Osteoblast (primary cell): ENCODE data around the gene ARSK. TPM values are rescaled to one million over a fixed set of nuclear protein-coding genes. Genes with fewer than 3 reads are reported as not detected.
A peak's percentile ranks its signal among the peaks of the same experiment; 100 is the strongest.

Source experiments
- DNase-seq: peaks from one replicate; pipeline ENCODE4 v3.0.0; 2011; ENCODE audit warnings: low spot score, mixed read lengths; ENCODE audit not compliant: insufficient read length; ENCODE audit errors: missing footprints
- H2AFZ ChIP-seq: 2 replicates; pipeline ENCODE4 v1.6.0; 2011; ENCODE audit warnings: mild to moderate bottlenecking, low read length
- H3K27ac ChIP-seq: 2 replicates; pipeline ENCODE4 v1.5.1; 2011; ENCODE audit warnings: mild to moderate bottlenecking, low read depth, low read length, moderate library complexity
- H3K27me3 ChIP-seq: 2 replicates; pipeline ENCODE4 v1.6.0; 2012; ENCODE audit warnings: mild to moderate bottlenecking, control low read depth, inconsistent platforms, low read length, moderate library complexity; ENCODE audit not compliant: insufficient read depth
- H3K36me3 ChIP-seq: 2 replicates; pipeline ENCODE4 v1.5.1; 2011; ENCODE audit warnings: mild to moderate bottlenecking, low read length, control low read depth, moderate library complexity; ENCODE audit not compliant: insufficient read depth
- H3K4me1 ChIP-seq: 2 replicates; pipeline ENCODE4 v1.5.1; 2011; ENCODE audit warnings: mild to moderate bottlenecking, low read length, control low read depth, moderate library complexity; ENCODE audit not compliant: insufficient read depth
- H3K4me2 ChIP-seq: 2 replicates; pipeline ENCODE4 v1.6.0; 2011; ENCODE audit warnings: mild to moderate bottlenecking, low read length; ENCODE audit not compliant: insufficient read depth
- H3K4me3 ChIP-seq: fragments of 200-600 bp; sonication (generic); 3 replicates; pipeline ENCODE4 v1.5.1; 2012; ENCODE audit warnings: mild to moderate bottlenecking, low read length, inconsistent platforms; ENCODE audit not compliant: insufficient read depth
- H3K79me2 ChIP-seq: 2 replicates; pipeline ENCODE4 v1.6.0; 2012; ENCODE audit warnings: mild to moderate bottlenecking, low read length, control low read depth, inconsistent platforms; ENCODE audit not compliant: insufficient read depth
- H3K9me3 ChIP-seq: 2 replicates; pipeline ENCODE4 v1.5.1; 2011; ENCODE audit warnings: low read depth, low read length, control low read depth
- H4K20me1 ChIP-seq: 2 replicates; pipeline ENCODE4 v1.6.0; 2012; ENCODE audit warnings: mild to moderate bottlenecking, low read length, control low read depth; ENCODE audit not compliant: insufficient read depth
- CTCF ChIP-seq: IDR thresholded peaks from 2 replicates; pipeline ENCODE4 v1.5.1; 2011; ENCODE audit warnings: mild to moderate bottlenecking, low read depth, low read length, moderate library complexity; ENCODE audit errors: extremely low read depth
- total RNA-seq: library from RNA; depleted of rRNA; stranded (reverse); fragments of >200 nt; gene quantifications from 2 replicates; pipeline ENCODE4 v1.2.3, GENCODE V29; 2012

The ARSK gene
- total RNA-seq, 1 donor = 10.5 TPM

DNA sequence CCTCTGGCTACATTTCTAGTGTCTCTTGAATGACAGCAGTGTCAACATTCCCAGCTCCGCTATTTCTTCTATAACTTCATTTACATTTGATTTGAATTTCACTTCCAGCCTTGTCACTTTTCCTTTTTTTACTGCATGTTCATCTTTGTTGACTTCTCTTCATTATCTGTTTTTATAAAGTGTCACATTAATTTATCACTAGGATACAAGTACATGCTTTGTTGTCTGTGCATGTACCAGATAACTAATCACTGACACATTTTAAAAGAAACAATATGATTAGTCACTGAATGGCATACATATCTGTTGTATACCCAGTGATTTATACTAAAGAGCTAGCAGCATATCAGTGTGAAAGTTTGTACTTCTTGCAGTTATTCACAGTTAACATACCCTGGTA is 29.1 kb downstream of the ARSK start:
- no peaks in the 10 kb centered on the region for H4K20me1 ChIP-seq
- DNase-seq = no peak
- no peak for TF ChIP-seq CTCF

DNA sequence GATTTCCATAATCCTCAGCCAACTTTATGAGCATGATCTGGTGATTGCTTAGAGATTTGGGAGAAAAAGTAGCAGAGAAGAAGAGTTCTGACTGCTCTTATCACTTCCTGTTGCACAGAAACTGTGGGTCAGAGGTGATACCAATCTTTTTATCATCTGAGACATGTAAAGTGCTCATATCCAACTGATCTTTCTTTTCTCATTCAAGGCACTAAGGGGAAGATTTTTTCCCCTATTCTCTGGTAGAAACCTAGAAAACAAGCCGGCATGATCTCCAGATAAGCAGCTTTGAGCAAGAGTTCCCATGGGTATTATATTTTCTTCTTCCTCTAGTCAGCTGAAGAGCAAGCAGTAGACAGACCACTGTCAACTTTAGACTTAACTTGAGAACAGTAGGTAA is 36.0 kb downstream of the ARSK start:
- no peak for TF ChIP-seq CTCF
- Histone ChIP-seq H3K4me1 (peaks cover 27% of the 10 kb centered on the region), H3K27me3 (no peaks in the 10 kb centered on the region), H3K36me3 (no peaks in the 10 kb centered on the region), H3K4me3 (no peak overlapping the region), H3K4me2 (peak overlapping the region; percentile 57), H2AFZ (peak overlapping the region; percentile 13), H4K20me1 (no peaks in the 10 kb centered on the region), H3K9me3 (no peaks in the 10 kb centered on the region), H3K27ac (peak overlapping the region; percentile 91), H3K79me2 (no peaks in the 10 kb centered on the region)
- DNase-seq = no peak

More for the DNA sequence above, 29.1 kb downstream of the ARSK start:
- no peak overlapping the region for H3K4me2 ChIP-seq
- no peaks in the 10 kb centered on the region for H3K9me3 ChIP-seq
- H3K4me1 ChIP-seq = no peaks in the 10 kb centered on the region
- H3K36me3 ChIP-seq = no peaks in the 10 kb centered on the region
- H3K79me2 ChIP-seq = no peaks in the 10 kb centered on the region
- H3K27ac ChIP-seq = no peak overlapping the region
- H3K27me3 ChIP-seq = no peaks in the 10 kb centered on the region
- H3K4me3 ChIP-seq = no peak overlapping the region
- no peak overlapping the region for H2AFZ ChIP-seq

DNA sequence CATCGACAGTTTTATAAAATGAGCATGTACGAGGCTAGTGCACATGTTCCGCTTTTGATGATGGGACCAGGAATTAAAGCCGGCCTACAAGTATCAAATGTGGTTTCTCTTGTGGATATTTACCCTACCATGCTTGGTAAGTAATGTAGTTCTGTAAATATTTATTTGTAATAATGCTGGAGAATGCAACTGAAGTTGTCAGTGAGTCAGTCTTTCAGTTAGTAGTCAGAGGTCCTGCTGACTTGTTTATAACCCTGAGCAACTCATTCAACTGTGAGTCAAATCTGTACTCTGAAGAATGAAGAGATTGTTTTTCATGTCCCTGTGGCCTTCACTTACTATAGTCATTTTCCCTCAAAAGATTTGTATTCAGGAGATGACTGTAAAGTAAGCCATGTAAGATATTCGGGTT is 36.6 kb downstream of the ARSK start:
- H3K4me2 ChIP-seq = peak overlapping the region; percentile 57

GRCh38 chr5:95595289-95595931 is 40.5 kb downstream of the ARSK start:
- H3K4me3 ChIP-seq = no peak overlapping the region
- no peaks in the 10 kb centered on the region for H3K27me3 ChIP-seq
- no peak overlapping the region for H3K4me2 ChIP-seq
- TF ChIP-seq CTCF = no peak
- H3K27ac ChIP-seq = no peak overlapping the region
- no peak overlapping the region for H2AFZ ChIP-seq
- no peak for DNase-seq
- H3K36me3 ChIP-seq = no peaks in the 10 kb centered on the region
- peaks cover 25% of the 10 kb centered on the region for H3K4me1 ChIP-seq
- no peaks in the 10 kb centered on the region for H3K9me3 ChIP-seq
- no peaks in the 10 kb centered on the region for H3K79me2 ChIP-seq
- H4K20me1 ChIP-seq = no peaks in the 10 kb centered on the region

More for the DNA sequence above, 36.6 kb downstream of the ARSK start:
- Histone ChIP-seq H4K20me1 (no peaks in the 10 kb centered on the region), H3K36me3 (no peaks in the 10 kb centered on the region), H3K79me2 (no peaks in the 10 kb centered on the region), H3K27ac (peak overlapping the region; percentile 91), H3K4me3 (no peak overlapping the region), H2AFZ (no peak overlapping the region), H3K27me3 (no peaks in the 10 kb centered on the region), H3K9me3 (no peaks in the 10 kb centered on the region), H3K4me1 (peaks cover 27% of the 10 kb centered on the region)
- no peak for TF ChIP-seq CTCF
- DNase-seq = peak; percentile 79
